ENCODE measurements around the gene WDR31.
"Not testable (repeated sequence)": the region's sequence is repeated elsewhere in the genome, so short reads cannot be mapped to it uniquely, and the experiment has no call there.

WDR31 gene

DNA sequence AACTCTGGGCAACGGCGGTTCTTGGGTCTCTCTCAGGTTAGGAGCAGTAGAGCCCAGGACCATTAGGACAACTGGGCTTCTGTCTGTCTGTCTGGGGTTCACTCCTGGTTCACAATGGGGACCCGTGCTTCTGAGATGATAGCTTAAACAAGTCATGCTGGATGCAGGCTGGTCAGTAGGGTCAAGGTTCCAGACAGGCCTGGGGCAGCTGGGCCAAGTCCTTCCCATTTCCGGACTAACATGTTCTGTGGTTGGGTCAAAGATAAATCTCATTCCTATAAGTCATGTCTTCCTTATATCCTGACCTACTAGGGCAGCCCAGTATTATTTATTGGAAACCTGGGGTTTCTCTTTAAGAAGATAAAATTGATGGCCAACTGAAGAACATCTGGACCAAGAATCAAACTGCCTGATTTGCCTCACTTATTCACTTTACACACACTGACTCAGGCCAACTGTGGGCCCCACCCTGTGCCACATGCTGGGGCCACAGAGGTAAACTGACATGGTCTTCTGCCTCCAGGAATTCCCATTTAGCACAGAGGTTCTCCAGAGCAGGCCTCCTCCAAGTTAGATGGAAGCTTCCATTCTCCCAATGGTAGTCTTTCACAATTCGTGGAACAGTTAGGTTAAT is 28.4 kb upstream of the WDR31 start:
- DNase-seq: no peak

DNA sequence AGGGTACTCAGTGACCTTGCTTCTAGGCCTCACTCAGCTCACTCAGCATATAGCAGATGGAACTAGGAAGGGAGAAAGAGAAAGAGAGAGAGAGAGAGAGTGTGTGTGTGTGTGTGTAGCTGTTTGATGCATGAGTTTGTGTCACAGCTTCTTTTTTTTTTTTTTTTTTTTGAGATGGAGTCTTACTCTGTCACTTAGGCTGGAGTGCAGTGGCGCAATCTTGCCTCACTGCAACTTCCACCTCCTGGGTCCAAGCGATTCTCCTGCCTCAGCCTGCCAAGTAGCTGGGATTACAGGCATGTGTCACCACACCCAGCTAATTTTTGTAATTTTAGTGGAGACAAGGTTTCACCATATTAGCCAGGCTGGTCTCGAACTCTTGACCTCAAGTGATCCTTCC is 25.6 kb upstream of the WDR31 start:
- DNase-seq: not testable (repeated sequence)

GRCh38 chr9:113364951-113365350 is 24.9 kb upstream of the WDR31 start:
- DNase-seq: no peak

- no peak for DNase-seq
These were observed 23.3 kb upstream of the WDR31 start for GRCh38 chr9:113363336-113363735.

DNA sequence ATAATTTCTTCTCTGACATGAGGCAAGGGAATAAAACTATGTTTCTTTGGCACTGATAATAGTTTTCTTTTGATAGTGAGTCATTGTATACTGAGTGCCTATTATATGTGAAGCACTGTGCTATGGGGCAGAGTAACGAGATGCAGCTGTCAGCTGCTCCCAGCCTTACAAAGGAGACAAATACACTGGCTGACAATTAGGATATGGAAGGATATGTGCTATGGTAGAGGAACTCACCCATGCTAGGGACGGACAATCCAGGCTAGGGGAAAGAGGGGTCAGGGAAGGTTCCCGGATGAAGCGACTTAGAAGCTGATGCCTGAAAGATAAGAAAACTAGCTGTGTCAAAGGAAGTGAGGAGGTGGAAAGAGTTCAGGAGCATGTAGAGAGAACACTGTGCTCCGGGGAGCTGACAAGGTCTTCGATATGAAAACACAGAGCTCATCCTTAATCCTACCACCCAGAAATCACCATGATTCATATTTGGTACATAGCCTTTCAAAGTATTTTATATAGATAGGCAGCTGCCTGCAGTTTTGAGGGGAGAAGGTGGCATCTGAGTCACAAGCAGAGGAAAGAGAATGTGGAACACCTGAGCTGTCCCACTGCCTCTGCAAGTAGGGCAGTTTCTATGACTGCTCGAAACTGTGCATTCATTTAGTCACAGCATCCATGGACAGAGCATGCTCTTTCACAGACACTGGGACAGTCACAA is 21.4 kb upstream of the WDR31 start:
- no peak for DNase-seq

- DNase-seq: no peak
These were observed 20.3 kb upstream of the WDR31 start for GRCh38 chr9:113360242-113360842.

DNA sequence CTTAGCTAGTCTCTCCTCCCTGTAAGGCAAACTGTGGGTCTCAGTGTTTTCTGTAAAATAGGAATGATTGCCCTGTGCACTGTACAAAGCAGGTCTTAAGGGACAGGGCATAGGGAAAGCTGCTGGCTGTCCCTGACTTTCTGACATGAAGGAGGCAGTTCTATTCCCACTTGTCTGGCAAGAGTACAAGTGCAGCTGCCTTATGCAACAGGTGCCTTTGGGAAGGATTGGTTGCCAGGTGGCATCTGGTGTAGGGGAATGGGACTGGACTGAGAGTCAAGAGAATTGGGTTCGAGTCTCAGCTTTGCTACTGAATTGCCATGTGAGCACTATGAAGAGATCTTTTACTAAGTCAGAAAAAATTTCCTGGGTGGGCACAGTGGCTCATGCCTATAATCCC is 19.3 kb upstream of the WDR31 start:
- DNase-seq: no peak

- DNase-seq: no peak
These were observed 16.7 kb upstream of the WDR31 start for GRCh38 chr9:113356686-113357292.

GRCh38 chr9:113355040-113355596 is 15.0 kb upstream of the WDR31 start:
- DNase-seq: no peak

- no peak for DNase-seq
These were observed 12.3 kb upstream of the WDR31 start for GRCh38 chr9:113352411-113352810.

GRCh38 chr9:113352006-113352405 is 11.9 kb upstream of the WDR31 start:
- no peak for DNase-seq

DNA sequence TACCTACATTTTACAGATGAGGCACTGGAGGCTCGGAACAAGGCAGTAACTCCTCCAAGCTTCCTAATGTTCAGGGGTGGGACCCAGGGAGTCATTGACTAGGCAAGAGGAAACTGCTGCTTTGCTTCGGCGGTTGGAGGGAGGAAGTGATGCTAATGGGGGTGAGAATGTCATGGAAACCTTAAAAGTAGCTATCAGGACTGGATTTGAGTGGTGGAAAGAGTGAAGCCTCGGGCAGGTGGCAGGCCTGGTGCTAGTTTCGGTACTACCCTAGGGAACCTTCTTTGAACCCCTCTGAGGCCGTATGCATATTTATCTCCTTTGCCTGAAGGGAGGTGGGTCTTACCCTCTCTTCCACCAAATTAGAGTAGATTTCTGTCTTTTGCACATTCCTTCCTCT is 10.9 kb upstream of the WDR31 start:
- DNase-seq: peak; percentile 36

GRCh38 chr9:113350107-113350661 is 10.1 kb upstream of the WDR31 start:
- DNase-seq: peak; percentile 9

GRCh38 chr9:113349445-113350094 is 9.5 kb upstream of the WDR31 start, which contains the start of gene BSPRY:
TSS of gene BSPRY (plus strand) at chr9:113349541. CDS start at chr9:113349580, 39 bp downstream.
- DNase-seq: peak; percentile 31

- no peak for DNase-seq
These were observed 9.0 kb upstream of the WDR31 start for GRCh38 chr9:113349066-113349444.

GRCh38 chr9:113348437-113348836 is 8.4 kb upstream of the WDR31 start:
- DNase-seq: no peak

DNA sequence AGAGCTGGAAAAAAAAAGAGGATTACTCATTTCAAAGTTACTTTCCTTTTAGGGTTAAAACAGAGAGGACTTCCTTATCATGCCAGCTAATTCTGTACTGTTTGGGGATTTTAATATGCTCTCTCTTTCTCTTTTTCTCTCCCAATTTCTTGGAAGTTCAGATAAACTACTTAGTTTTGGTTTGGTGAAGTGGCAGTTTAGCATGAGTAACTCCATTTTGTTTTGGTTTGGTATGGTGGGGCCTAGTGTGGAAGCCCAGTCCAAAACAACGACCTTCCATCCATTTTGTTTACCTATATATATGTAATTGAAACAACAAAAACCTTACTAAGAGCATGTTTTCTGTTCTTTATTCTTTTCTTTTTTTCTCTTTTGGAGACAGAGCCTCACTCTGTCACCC is 5.6 kb upstream of the WDR31 start:
- no peak for DNase-seq

DNA sequence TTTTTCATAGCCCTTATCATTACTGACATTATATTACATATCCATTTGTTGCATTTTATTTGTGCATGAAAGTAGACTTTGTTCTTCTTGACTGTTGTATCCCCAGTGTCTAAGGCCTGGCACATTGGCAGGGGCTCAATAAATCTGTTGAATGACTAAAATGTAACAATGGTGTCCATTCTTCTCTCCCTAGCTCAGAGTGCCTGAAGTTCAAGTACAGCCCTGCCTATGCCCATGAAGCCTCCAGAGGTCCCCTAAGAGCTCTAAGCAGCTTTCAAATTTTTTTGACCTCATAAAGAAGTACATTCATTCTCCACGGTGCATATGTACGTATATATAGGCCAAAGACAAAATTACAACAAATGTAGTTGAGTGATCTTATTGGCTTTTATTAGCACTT is 5.1 kb upstream of the WDR31 start:
- no peak for DNase-seq

- DNase-seq: no peak
These were observed 3.7 kb upstream of the WDR31 start for GRCh38 chr9:113343732-113344231.

GRCh38 chr9:113341712-113342410 is 1.8 kb upstream of the WDR31 start:
- peak; percentile 17 for DNase-seq

- DNase-seq: no peak
These were observed 2.4 kb downstream of the WDR31 start for GRCh38 chr9:113337714-113338113.

DNA sequence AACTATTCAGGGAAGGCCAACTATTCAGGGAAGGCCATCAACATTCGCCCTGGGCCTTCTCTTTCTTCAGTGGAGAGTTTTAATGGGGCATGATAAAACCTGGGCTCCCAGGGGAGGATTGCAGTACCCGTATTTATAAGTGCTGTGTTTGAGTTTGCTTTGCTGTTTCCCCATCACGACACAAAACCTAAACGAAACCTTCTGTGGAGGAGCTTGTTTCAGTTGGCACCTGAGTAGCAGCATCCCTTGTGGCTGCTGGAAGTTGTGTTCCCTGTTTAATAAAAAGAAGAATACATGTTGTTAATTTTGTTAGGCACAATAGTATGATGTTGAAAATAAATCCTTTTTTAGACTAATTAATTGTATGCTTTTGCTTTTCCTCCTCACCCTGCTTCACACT is 8.3 kb downstream of the WDR31 start:
- DNase-seq: no peak
